Stimulated activated CD8-positive, alpha-beta memory T cell treated with anti-CD3 and anti-CD28 coated beads, Interleukin-4, amount 100 ng/mL, for 48 hours (primary cell): ENCODE measurements around the gene TGDS.

ENCODE experiments used
- DNase-seq: peaks from one replicate; pipeline ENCODE4 v3.0.0-alpha.2; 2020

Gene TGDS

DNA sequence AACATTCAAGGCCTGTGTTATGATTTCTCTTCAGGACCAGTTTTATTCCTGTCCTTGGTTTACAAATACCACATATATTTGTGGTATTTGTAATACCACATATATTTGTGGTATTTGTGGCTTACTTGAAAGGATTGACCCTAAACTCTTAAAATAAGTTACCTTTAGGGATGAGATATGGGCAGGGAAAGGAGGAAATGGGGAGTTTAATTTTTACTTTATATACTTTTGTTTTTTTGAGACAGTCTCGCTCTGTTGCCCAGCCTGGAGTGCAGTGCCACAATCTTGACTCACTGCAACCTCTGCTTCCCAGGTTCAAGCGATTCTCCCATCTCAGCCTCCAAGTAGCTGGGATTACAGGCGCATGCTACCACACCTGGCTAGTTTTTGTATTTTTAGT, 2.3 kb upstream of the TGDS start:
- no peak for DNase-seq

- DNase-seq, result no peak
Observed at GRCh38 chr13:94596575-94596971, 621 bp upstream of the TGDS start.

- DNase-seq, result peak; percentile 52
Observed at GRCh38 chr13:94595001-94595949, 677 bp downstream of the TGDS start.

GRCh38 chr13:94590744-94591143, 5.2 kb downstream of the TGDS start:
- DNase-seq, result no peak

- DNase-seq, result no peak
Observed at GRCh38 chr13:94588541-94588940, 7.4 kb downstream of the TGDS start.

GRCh38 chr13:94586371-94586770, 9.6 kb downstream of the TGDS start:
- DNase-seq, result no peak

GRCh38 chr13:94585543-94586101, 10.3 kb downstream of the TGDS start:
- no peak for DNase-seq

DNA sequence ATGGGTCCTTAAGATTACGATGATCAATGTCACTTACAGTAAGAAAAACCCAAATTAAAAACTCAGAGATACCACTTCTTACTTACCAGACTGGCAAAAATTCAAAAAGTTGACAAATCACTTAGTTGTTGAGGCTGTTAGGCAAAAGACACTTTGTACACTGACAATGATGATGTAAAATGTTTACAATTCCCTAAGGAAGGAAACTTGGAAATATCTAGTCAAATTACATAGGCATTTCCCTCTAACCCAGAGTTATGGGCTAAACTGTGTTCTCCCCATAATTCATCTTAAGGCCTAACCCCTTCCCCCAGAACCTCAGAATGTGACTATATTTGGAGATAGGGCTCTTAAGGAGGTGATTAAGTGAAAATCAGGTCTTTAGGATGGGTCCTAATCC, 12.0 kb downstream of the TGDS start:
- DNase-seq, result no peak

GRCh38 chr13:94579063-94579462, 16.9 kb downstream of the TGDS start:
- DNase-seq, result no peak

DNA sequence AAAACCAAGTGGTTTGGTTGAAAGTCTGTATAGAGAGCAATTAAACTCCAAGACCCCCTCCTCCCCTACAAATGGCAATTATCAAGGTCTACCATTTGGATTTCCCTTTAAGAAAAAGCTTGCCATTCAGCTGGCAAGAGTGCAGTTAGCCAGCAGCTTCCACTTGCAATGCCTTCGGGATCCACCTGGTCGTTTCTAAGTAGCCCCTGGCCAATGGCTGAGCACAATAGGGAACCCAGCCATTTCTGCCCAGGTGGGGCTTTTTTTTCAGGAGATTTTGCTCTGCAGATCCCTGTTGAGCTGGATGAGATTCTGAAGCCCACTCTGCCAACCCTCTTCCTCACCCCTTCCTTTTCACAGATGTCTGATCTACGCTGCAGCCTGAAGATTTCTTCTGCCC, 26.3 kb downstream of the TGDS start:
- DNase-seq, result no peak

DNA sequence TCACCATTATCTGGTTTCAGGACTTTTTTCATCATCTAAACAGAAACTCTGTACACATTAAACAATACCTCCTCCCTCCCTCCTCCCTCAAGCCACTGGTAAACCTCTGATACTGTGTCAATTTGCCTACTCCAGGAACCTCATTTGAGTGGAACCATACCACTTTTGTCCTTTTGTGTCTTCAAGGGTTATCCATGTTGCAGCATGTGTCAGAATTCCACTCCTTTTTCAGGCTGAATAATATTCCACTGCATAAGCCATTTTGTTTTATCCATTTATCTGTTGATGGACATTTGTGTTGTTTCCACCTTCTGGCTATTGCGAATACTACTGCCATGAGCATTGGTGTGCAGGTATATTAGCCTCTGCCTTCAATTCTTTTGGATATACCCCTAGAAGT, 27.5 kb downstream of the TGDS start:
- no peak for DNase-seq

- DNase-seq, result no peak
Observed at GRCh38 chr13:94567581-94567980, 28.4 kb downstream of the TGDS start.

GRCh38 chr13:94561126-94561525, 34.8 kb downstream of the TGDS start:
- DNase-seq, result no peak

DNA sequence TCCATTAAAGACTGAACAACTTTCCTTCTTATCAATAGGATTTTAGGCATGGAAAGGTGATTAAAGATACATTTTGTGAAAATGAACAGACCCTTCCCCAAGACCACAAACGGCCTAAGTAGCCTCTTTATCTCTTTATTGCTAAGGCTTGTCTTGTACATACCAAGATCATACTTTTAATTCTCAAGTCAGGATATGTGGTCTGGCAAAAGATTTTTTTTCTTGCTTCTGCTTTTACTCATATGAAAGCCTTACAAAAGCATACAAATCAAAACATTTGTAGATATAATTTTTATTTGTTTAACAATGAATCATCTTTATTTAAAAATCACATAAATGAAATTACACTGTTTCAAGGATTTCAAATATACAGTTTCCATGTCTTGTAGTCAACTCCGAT, 35.8 kb downstream of the TGDS start:
- no peak for DNase-seq

GRCh38 chr13:94559222-94559795, 36.6 kb downstream of the TGDS start:
- DNase-seq, result no peak

- no peak for DNase-seq
Observed at GRCh38 chr13:94558716-94559115, 37.2 kb downstream of the TGDS start.

DNA sequence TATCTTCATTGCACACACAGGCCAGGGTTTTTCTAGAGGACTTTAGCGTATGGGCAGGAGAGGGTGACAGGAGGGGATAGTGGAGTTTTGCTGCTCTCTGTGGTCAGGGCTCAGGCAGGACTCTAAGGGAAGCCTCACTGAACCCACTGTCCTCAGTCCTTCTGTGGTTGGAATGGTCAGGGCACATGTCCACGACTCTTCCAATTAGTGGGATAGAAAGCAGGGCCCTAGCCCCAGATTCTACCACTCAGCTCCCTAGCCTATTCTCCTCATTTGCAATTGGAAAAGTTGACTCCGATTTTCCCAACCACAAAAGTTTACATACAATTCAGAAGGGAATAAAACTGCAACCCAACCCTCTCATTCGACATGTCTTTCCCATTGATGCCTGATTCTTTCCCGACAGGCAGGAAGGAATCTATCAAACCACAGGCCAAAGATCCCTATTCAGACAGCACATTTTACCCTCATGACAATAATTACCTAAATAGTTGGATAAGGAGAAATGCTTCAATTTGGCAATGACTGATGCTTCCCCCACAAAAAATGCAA, 38.2 kb downstream of the TGDS start:
- no peak for DNase-seq

DNA sequence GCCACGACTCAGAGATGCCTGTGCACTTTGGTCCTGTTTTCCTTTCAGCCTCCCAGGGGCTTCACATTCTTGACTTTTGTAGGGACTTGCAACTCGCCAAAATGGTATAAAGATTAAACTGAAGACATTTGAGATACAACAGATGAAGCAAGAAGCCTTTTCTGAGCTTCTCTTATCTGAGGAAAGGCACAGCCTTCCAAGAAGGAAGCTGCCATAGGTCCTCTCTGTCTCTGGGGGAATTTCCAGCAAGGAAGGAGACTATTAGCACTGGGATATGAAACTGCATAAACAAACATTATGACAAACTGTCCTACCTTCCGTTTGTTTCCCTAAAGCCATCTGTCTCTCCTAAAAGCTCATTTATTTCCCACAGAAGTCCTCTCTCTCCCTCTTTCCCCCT, 39.3 kb downstream of the TGDS start:
- DNase-seq, result no peak

DNA sequence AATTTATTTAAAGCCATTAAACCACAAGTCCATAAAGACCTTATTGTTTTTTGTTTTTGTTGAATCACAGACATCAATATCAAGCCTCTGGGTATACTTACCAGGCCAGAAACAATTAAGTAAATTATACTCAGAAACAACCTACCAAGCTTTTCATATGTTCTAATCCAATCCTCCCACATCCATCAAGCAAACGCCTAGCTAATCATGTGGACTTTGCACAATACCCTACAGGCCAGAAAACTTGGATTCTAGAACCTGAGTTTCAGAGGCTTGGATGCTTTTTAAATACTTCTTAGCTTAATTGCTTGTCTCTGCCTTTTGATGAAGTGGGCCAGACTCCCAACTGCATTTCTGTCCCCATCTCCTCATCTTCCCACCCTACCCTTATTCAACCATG, 39.9 kb downstream of the TGDS start:
- no peak for DNase-seq

GRCh38 chr13:94553766-94554165, 42.2 kb downstream of the TGDS start:
- no peak for DNase-seq

DNA sequence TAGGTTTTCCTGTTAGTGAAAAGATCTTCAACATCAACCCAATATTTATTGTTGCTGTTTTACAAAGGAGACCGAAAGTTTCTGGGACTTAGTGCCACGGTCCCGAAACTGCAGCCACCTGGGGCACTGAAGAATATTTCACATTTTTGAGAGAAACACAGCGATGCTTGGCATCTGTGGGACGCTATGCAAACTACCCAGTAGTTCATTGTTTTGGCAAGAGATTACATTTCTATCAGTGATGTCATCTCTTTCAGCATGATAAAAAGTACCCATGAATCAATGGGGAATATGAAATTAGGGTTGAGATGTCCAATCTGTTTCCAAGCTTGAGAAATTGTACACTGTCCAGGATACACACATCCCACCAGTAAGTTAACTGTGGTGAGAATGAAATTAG, 43.9 kb downstream of the TGDS start:
- DNase-seq, result no peak

GRCh38 chr13:94550062-94550738, 45.8 kb downstream of the TGDS start:
- no peak for DNase-seq
